ENCODE data around the gene ASPA.
"Not testable (repeated sequence)": the region's sequence is repeated elsewhere in the genome, so short reads cannot be mapped to it uniquely, and the experiment has no call there.

Gene ASPA

GRCh38 chr17:3475812-3476610 lies at the start of gene ASPA:
Gene ASPA (plus strand): TSS chr17:3475997. CDS start chr17:3476160, 163 bp downstream.
- DNase-seq = no peak

GRCh38 chr17:3433215-3433614 lies 42.6 kb upstream of the ASPA start:
- peak; percentile 59 for DNase-seq

- no peak for DNase-seq
Observed at GRCh38 chr17:3433741-3434140, 42.1 kb upstream of the ASPA start, which contains the start of gene OR1E2. Gene OR1E2 (minus strand): TSS chr17:3433841. CDS start chr17:3433841, 0 bp downstream.

GRCh38 chr17:3438368-3438767 lies 37.4 kb upstream of the ASPA start:
- no peak for DNase-seq

- DNase-seq = no peak
Observed at GRCh38 chr17:3440451-3440850, 35.3 kb upstream of the ASPA start.

DNA sequence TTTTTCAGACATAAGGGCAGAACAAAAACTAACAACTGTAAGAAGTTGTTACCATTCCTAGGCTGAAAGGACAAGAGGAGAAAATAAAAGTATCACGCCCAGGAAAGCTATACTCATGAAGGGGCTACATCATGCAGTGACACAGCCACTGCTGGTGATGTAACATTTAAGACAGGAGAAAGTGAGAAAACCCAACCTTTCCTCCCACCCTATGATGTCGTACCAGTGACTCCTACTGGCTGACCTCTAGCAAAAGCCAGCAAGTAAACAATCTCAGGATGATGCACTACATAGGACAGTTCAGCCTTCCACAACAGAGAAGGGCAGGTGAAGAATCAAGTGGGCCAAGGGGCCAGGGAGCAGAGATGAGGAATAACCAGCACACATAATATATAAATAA lies 28.2 kb upstream of the ASPA start:
- DNase-seq = peak; percentile 28

DNA sequence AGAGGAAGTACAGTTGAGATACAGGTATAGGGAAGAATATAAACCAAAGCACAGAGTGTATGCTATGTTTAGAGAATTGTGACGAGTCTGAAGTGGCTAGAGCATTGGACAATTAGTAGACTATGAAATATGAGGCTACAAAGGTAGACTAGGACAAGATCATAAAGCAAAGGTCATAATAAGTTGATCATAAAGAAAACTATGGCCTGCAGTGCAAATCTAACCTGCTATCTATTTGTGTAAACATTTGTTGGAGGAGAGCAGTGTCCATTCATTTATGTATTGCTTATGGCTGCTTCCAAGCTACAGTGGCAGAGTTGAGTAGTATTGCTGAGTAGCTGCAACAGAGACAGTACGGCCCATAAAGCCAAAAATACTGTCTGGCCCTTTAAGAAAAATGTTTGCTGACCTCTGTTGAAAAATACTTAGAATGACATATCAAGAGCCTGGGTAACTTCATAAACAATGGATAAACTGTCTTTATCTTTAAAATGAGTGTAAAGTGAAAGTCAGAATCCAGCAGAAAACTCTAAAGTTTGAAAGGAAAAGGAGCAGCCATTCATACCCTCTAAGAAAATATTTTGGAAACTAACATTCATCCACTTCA lies 27.6 kb upstream of the ASPA start:
- DNase-seq = peak; percentile 1

GRCh38 chr17:3466355-3466754 lies 9.4 kb upstream of the ASPA start:
- DNase-seq = not testable (repeated sequence)

- DNase-seq = no peak
Observed at GRCh38 chr17:3469529-3469928, 6.3 kb upstream of the ASPA start.

DNA sequence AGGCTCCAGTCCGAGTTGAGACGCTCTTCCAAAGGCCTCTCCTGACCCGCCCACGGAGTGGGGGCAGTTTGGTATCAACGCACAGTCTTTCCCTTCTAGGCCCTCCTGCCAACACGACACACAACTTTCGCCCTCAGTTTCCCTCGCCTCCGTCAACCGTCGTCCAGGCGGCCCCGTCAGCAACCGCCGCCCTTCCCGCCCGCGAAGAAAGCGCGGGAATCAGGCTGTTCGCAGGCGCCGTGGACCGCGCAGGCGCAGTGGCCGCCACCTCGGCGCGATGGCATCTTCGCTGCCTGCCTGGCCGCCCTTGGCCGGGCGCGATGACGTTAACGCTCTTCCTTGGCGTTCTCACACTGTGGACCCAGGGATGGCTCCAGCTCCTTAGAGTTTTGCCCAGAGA lies 4.2 kb upstream of the ASPA start, which contains the start of gene SPATA22:
Gene SPATA22 (minus strand): TSS at position 221 of the 400 bp plus-strand sequence. CDS start 2,494 bp downstream, outside the sequence.
- DNase-seq = no peak

DNA sequence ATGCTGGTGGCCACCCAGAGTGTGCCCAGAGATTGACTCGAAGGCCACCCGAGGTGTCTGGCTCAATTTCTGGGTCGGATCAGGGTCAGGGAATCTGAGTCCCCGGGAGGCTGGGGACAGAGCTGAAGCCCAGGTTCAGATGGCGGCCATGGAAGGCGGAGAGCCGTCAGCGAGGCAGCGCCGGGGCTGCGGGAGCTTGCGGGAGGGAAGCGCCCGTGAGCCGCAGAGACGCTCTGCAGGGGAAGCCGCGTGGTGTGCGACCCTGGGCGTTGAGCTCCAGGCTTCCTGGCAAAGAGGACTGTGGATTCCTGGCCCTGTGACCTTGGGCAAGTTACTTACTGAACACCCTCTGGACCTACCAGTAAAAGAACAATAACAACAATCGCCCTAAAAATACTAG lies 3.7 kb upstream of the ASPA start:
- no peak for DNase-seq

GRCh38 chr17:3474212-3474611 lies 1.6 kb upstream of the ASPA start:
- no peak for DNase-seq

DNA sequence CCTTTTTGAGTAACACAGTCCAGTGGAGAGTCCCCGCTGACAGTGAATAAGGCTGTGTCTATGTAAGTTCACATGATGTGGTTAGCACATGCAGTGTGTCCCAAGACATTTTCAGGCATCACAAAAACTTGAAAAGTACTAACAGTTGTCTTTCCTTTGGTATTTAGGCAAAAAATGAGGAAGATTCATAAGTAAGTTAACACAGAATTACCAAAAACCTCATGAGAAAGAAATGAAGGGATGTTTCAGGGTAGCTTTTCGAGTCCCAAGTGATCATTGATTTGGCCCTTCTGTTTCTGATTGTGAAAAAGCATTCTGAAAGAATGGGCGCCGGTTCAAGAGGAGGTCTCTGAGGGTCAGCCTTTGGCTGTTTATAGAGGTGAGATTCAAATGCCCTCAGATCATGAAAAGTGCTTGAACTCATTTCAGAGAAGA lies 529 bp upstream of the ASPA start:
- DNase-seq = no peak

DNA sequence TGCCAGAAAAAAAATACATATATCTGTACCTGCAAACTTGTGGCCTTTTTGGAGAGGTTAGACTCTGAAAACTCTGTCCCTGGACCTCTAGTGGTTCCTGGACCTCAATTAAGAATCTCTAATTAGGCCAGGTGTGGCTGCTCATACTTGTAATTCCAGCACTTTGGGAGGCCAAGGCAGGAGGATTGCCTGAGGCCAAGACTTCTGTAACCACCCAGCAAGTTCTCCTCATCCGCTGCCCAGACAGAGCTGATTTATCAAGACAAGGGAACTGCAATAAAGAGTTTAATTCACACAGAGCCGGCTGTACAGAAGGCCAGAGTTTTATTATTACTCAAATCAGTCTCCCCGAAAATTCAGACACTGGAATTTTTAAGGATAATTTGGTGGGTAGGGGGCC lies 4.2 kb downstream of the ASPA start:
- DNase-seq = no peak

DNA sequence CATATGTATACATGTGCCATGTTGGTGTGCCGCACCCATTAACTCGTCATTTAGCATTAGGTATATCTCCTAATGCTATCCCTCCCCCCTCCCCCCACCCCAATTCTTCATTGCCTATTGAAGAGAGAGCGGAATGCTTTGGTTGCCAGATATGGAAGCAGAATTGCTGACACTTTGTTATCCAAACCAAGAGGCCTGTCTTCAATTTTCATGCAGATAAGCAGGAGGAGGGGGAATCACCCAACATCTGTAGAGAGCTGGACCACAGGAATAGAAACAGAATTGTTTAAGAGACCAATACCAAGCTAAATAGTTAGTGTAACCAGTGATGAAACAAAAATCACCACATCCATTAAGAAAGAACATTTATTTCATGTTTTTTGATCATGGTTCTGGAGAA lies 7.1 kb downstream of the ASPA start:
- no peak for DNase-seq

DNA sequence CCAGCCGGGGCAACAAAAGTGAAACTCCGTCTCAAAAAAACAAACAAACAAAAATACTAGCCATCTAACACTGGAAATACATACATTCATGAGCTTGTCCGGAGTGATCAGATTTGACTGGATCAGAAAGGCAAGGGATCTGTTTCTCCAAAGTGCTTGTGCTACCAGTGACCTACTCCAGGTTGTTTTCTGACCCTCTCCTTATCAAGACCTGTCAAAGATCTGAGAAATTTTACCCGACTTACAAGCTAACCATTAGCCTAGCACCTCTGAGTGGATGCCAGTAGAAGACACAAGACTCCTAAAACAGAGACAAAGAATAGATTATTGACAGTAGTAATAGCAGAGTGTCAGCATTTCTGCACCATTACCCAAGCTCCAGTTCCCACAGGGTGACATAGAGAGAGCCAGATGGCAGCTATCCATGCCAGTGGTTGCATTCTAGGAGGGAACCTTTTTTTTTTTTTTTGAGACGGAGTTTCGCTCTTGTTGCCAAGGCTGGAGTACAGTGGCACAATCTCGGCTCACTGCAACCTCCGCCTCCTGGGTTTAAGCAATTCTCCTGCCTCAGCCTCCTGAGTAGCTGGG lies 9.8 kb downstream of the ASPA start:
- DNase-seq = no peak

- DNase-seq = no peak
Observed at GRCh38 chr17:3497101-3497500, 21.3 kb downstream of the ASPA start.

GRCh38 chr17:3501344-3501743 lies 25.5 kb downstream of the ASPA start:
- no peak for DNase-seq

GRCh38 chr17:3502466-3502865 lies 26.7 kb downstream of the ASPA start:
- DNase-seq = no peak

GRCh38 chr17:3503285-3503684 lies 27.5 kb downstream of the ASPA start:
- no peak for DNase-seq

- no peak for DNase-seq
Observed at GRCh38 chr17:3505008-3505407, 29.2 kb downstream of the ASPA start.

DNA sequence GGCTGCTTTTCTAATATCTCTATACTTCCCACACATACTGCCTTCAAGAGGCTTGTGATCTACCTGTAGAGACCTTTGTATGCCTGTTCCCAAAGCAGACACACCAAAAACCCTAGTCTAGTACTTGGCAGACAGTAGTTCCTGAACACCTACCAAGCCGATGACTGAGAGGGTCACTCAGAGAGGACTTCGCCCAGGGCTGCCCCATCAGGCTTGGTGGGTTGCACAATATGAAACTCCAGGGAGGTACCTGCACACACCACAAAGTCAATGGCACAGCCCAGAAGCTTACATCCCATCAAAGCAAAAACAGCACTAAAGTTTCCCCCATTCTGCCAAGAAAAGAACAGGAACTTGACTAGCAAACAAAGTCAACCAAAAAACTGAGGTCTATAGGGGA lies 30.3 kb downstream of the ASPA start:
- no peak for DNase-seq

- DNase-seq = no peak
Observed at GRCh38 chr17:3507071-3507470, 31.3 kb downstream of the ASPA start.

DNA sequence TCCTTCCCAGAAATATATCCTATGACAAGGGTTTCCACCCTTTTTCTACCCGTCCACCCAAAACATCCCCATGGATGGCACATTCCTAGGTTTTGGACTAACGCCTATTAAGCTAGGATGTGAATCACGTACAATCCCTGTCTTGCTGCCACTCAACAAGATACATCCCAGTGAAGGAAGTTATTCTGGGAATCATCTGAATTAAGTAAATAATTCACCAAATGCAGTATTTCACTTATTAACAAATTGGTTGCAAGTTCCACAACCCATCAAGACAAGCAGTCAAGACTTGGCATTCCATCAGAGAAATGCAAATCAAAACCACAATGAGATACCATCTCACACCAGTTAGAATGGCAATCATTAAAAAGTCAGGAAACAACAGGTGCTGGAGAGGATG lies 32.1 kb downstream of the ASPA start:
- DNase-seq = no peak

Measured in hematopoietic multipotent progenitor cell treated with erythropoietin and hydrocortisone succinate and interleukin-3 and kit ligand, for 6 days (in vitro differentiated cells).